Measurements from ENCODE around the gene EPB41L5. TPM values are rescaled to one million over a fixed set of nuclear protein-coding genes. Genes with fewer than 3 reads are reported as not detected.
"Not testable (repeated sequence)": the region's sequence is repeated elsewhere in the genome, so short reads cannot be mapped to it uniquely, and the experiment has no call there.

EPB41L5 gene
- total RNA-seq, 1 donor = 25.0 TPM

- no peak for TF ChIP-seq CTCF (IDR thresholded peaks at IDR 0.05; ENCODE audit: insufficient read depth, low read depth, low read length)
- no peak overlapping the region for H3K4me3 ChIP-seq (ENCODE audit: low read depth, low read length)
- peak; percentile 36 for DNase-seq (ENCODE audit: low read depth)
Measured at GRCh38 chr2:120150040-120150482, 137.2 kb downstream of the EPB41L5 start.

- TF ChIP-seq CTCF (IDR thresholded peaks at IDR 0.05; ENCODE audit: insufficient read depth, low read depth, low read length) = no peak
- H3K4me3 ChIP-seq (ENCODE audit: low read depth, low read length) = no peak overlapping the region
- no peak for DNase-seq (ENCODE audit: low read depth)
Measured at GRCh38 chr2:120155308-120155707, 142.4 kb downstream of the EPB41L5 start.

DNA sequence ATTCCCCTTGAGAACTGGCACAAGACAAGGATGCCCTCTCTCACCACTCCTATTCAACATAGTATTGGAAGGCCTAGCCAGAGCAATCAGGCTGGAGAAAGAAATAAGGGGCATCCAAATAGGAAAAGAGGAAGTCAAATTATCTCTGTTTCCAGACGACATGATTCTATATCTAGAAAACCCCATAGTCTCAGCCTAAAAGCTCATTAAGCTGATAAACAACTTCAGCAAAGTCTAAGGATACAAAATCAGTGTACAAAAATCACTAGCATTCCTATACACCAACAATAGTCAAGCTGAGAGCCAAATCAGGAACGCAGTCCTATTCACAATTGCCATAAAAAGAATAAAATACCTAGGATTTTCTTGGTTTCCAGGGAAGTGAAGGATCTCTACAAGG lies 145.8 kb downstream of the EPB41L5 start:
- not testable (repeated sequence) for DNase-seq (ENCODE audit: low read depth); H3K4me3 ChIP-seq (ENCODE audit: low read depth, low read length)

DNA sequence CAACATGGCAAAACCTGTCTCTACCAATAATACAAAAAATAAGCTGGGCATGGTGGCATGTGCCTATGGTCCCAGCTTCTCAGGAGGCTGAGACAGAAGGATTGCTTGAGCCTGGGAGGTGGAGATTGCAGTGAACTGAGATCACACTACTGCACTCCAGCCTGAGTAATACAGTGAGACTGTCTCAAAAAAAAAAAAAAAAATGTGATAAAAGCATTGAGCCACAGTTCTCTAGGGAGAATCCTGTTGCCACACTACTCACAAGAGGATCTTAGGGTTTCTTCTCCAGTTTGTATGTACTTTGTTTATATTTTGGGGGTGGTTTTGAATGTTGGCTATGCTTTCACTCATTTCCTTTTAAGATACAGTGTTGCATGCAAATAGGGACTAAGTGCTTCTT lies 148.3 kb downstream of the EPB41L5 start:
- H3K4me3 ChIP-seq (ENCODE audit: low read depth, low read length) = no peak overlapping the region
- TF ChIP-seq CTCF (IDR thresholded peaks at IDR 0.05; ENCODE audit: insufficient read depth, low read depth, low read length) = no peak
- DNase-seq (ENCODE audit: low read depth) = peak; percentile 35

DNA sequence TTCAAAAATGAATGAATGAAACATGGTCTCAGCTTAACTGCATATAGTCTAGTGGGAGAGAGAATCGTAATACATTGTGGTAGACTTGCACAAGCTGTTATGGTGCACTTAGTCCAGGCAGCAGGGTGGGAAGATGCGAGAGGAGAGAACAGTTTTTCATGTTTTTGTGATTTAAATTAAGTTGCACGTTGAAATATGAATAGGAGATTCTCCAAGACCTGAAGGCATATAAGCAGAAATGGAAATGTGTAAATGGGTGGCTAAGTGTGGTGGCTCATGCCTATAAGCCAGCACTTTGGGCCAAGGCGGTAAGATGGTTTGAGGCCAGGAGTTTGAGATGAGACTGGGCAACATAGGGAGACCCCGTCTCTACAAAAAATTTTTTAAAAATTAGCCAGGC lies 149.8 kb downstream of the EPB41L5 start:
- no peak for TF ChIP-seq CTCF (IDR thresholded peaks at IDR 0.05; ENCODE audit: insufficient read depth, low read depth, low read length)
- DNase-seq (ENCODE audit: low read depth) = no peak
- H3K4me3 ChIP-seq (ENCODE audit: low read depth, low read length) = no peak overlapping the region

- DNase-seq (ENCODE audit: low read depth) = no peak
- H3K4me3 ChIP-seq (ENCODE audit: low read depth, low read length) = no peak overlapping the region
- TF ChIP-seq CTCF (IDR thresholded peaks at IDR 0.05; ENCODE audit: insufficient read depth, low read depth, low read length) = no peak
Measured at GRCh38 chr2:120167272-120167671, 154.4 kb downstream of the EPB41L5 start.

- no peak for TF ChIP-seq CTCF (IDR thresholded peaks at IDR 0.05; ENCODE audit: insufficient read depth, low read depth, low read length)
- no peak for DNase-seq (ENCODE audit: low read depth)
- H3K4me3 ChIP-seq (ENCODE audit: low read depth, low read length) = no peak overlapping the region
Measured at GRCh38 chr2:120169020-120169419, 156.1 kb downstream of the EPB41L5 start.

Measured in fibroblast of villous mesenchyme (primary cell).